Activated naive CD4-positive, alpha-beta T cell treated with Interleukin-2 at 50 U/mL for 16 hours (primary cell): Measurements from ENCODE around the gene ANKFY1.
"Not testable (repeated sequence)": the region's sequence is repeated elsewhere in the genome, so short reads cannot be mapped to it uniquely, and the experiment has no call there.

Source experiments
- DNase-seq: peaks from one replicate; pipeline ENCODE4 v3.0.0-alpha.2; 2020

Gene ANKFY1

GRCh38 chr17:4148611-4149308, 115.0 kb downstream of the ANKFY1 start:
- no peak for DNase-seq

- DNase-seq, result no peak
Measured at GRCh38 chr17:4147751-4148310, 115.9 kb downstream of the ANKFY1 start.

- DNase-seq, result no peak
Measured at GRCh38 chr17:4146641-4147040, 117.1 kb downstream of the ANKFY1 start.

- DNase-seq, result no peak
Measured at GRCh38 chr17:4144422-4144747, 119.4 kb downstream of the ANKFY1 start.

GRCh38 chr17:4143563-4144421, 120.0 kb downstream of the ANKFY1 start:
- peak; percentile 90 for DNase-seq

- peak; percentile 41 for DNase-seq
Measured at GRCh38 chr17:4142107-4142900, 121.5 kb downstream of the ANKFY1 start.

GRCh38 chr17:4140125-4140524, 123.7 kb downstream of the ANKFY1 start:
- DNase-seq, result no peak

GRCh38 chr17:4138906-4139526, 124.8 kb downstream of the ANKFY1 start:
- DNase-seq, result not testable (repeated sequence)

- no peak for DNase-seq
Measured at GRCh38 chr17:4136373-4136772, 127.4 kb downstream of the ANKFY1 start.

GRCh38 chr17:4135489-4135888, 128.3 kb downstream of the ANKFY1 start:
- DNase-seq, result no peak

GRCh38 chr17:4134721-4135120, 129.1 kb downstream of the ANKFY1 start:
- no peak for DNase-seq

GRCh38 chr17:4130715-4131114, 133.1 kb downstream of the ANKFY1 start:
- DNase-seq, result no peak

GRCh38 chr17:4127555-4127954, 136.2 kb downstream of the ANKFY1 start:
- DNase-seq, result no peak

GRCh38 chr17:4125552-4125951, 138.2 kb downstream of the ANKFY1 start:
- no peak for DNase-seq

GRCh38 chr17:4124999-4125398, 138.8 kb downstream of the ANKFY1 start:
- DNase-seq, result no peak

GRCh38 chr17:4120332-4120731, 143.4 kb downstream of the ANKFY1 start:
- DNase-seq, result no peak

GRCh38 chr17:4119299-4119698, 144.5 kb downstream of the ANKFY1 start:
- DNase-seq, result no peak

- DNase-seq, result no peak
Measured at GRCh38 chr17:4118015-4118743, 145.6 kb downstream of the ANKFY1 start.

GRCh38 chr17:4116516-4116915, 147.3 kb downstream of the ANKFY1 start:
- no peak for DNase-seq
